Neural progenitor cell (in vitro differentiated cells): Measurements from ENCODE around the gene TRIM31. TPM values are rescaled to one million over a fixed set of nuclear protein-coding genes. Genes with fewer than 3 reads are reported as not detected.
A peak's percentile ranks its signal among the peaks of the same experiment; 100 is the strongest.

Experiments
- DNase-seq: peaks from one replicate; pipeline ENCODE4 v3.0.0-alpha.2; 2016; ENCODE audit warnings: low spot score
- H2AFZ ChIP-seq: fragments of 200-600 bp; sonication (generic); replicated peaks from 2 replicates; pipeline ENCODE4 v1.6.1; 2016; ENCODE audit warnings: antibody characterized with exemption
- H3F3A ChIP-seq: fragments of 200-600 bp; sonication (generic); 2 replicates; pipeline ENCODE4 v1.6.1; 2016; ENCODE audit warnings: antibody characterized with exemption, low read depth
- H3K27ac ChIP-seq: fragments of 200-600 bp; sonication (generic); 2 replicates; pipeline ENCODE4 v1.5.1; 2016; ENCODE audit warnings: mild to moderate bottlenecking
- H3K27me3 ChIP-seq: fragments of 200-600 bp; sonication (generic); 2 replicates; pipeline ENCODE4 v1.6.1; 2016; ENCODE audit warnings: mild to moderate bottlenecking, moderate library complexity
- H3K36me3 ChIP-seq: fragments of 200-600 bp; sonication (generic); 2 replicates; pipeline ENCODE4 v1.5.1; 2016
- H3K4me1 ChIP-seq: fragments of 200-600 bp; sonication (generic); 2 replicates; pipeline ENCODE4 v1.6.1; 2016; ENCODE audit warnings: mixed run types
- H3K4me2 ChIP-seq: fragments of 200-600 bp; sonication (generic); 2 replicates; pipeline ENCODE4 v1.6.1; 2016
- H3K4me3 ChIP-seq: fragments of 200-600 bp; sonication (generic); 2 replicates; pipeline ENCODE4 v1.5.1; 2016
- H3K79me2 ChIP-seq: fragments of 200-600 bp; sonication (generic); 2 replicates; pipeline ENCODE4 v1.6.1; 2016; ENCODE audit warnings: low read depth
- H3K9ac ChIP-seq: fragments of 200-600 bp; sonication (generic); 2 replicates; pipeline ENCODE4 v1.6.1; 2016
- H3K9me3 ChIP-seq: fragments of 200-600 bp; sonication (generic); 2 replicates; pipeline ENCODE4 v1.5.1; 2016; ENCODE audit warnings: low read depth
- H4K20me1 ChIP-seq: fragments of 200-600 bp; sonication (generic); 2 replicates; pipeline ENCODE4 v1.6.1; 2016; ENCODE audit warnings: low read depth
- H3K27ac Mint-ChIP-seq: 3 replicates; pipeline ENCODE4 v1.8.0; 2021; ENCODE audit warnings: mixed read lengths
- H3K27me3 Mint-ChIP-seq: 2 replicates; pipeline ENCODE4 v1.8.0; 2022; ENCODE audit warnings: low read depth, mild to moderate bottlenecking, inconsistent platforms, moderate library complexity, mixed read lengths; ENCODE audit not compliant: insufficient read depth
- H3K36me3 Mint-ChIP-seq: 3 replicates; pipeline ENCODE4 v1.8.0; 2021; ENCODE audit warnings: mixed read lengths
- H3K4me1 Mint-ChIP-seq: 3 replicates; pipeline ENCODE4 v1.8.0; 2021; ENCODE audit warnings: mixed read lengths
- H3K4me3 Mint-ChIP-seq: 3 replicates; pipeline ENCODE4 v1.8.0; 2021; ENCODE audit warnings: mild to moderate bottlenecking, moderate library complexity, mixed read lengths
- H3K9me3 Mint-ChIP-seq: 3 replicates; pipeline ENCODE4 v1.8.0; 2020; ENCODE audit warnings: mixed read lengths
- EZH2 ChIP-seq: fragments of 200-600 bp; sonication (generic); IDR thresholded peaks from 2 replicates; pipeline ENCODE4 v1.6.1; 2017; ENCODE audit warnings: antibody characterized with exemption, mild to moderate bottlenecking, moderate library complexity
- EZH2phosphoT487 ChIP-seq: fragments of 200-600 bp; sonication (generic); IDR thresholded peaks from 2 replicates; pipeline ENCODE4 v1.6.1; 2017; ENCODE audit warnings: antibody characterized with exemption
- total RNA-seq: library from RNA; depleted of rRNA; stranded (reverse); fragments of >200 nt; gene quantifications from 2 replicates; pipeline ENCODE4 v1.2.3, GENCODE V29; 2015; ENCODE audit warnings: low replicate concordance
- TF ChIP-seq, protein P1 (sequence below): fragments of 200-600 bp; sonication (generic); IDR thresholded peaks from 2 replicates; pipeline ENCODE4 v1.5.1; 2017; ENCODE audit warnings: antibody characterized with exemption, mild to moderate bottlenecking

TRIM31 gene
- total RNA-seq, 1 donor from 2014 or later: not detected

DNA sequence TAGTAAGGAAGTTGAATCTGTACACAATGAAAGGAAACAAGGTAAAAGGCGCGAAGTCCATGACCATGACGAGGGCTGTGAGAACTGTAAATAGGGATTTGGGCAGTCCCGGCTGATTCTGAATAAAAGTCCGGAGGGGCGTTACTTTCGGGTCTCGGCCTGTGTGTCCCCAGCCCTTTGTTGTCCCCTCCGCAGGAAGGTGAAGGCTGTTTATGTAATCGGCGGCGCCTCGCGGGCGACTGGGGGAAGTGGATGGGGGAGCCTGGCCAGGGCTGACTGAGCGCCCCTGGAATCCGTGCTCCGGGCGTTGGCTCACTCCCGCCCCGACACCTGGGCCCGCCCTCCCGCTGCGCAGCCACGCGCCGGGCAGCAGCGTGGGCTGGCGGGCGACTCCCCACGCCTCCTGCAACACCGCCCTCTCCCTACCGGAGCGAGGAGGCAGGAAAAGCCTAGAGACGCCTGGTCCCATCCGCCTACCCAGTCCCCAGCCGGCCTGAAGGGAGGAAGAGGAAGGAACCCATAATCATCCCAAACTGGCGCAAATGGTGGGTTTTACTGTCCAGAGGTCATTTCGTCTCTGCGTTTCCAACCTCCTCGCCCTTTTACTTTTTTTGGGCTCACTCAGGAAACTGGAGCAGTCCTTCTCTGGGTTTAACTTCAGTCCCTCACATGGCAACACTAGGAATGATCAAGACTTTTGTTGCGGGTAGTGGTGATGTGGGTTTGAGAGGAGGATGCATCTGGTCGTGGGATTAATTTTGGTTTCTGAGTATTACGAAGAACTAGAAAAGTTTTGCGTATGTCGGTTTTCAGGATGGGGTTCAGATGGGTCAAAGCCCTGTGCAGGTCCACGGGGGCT, 12.1 kb downstream of the TRIM31 start:
- H3K79me2 ChIP-seq: no peaks in the 10 kb centered on the region
- Mint-ChIP-seq H3K4me1 (peaks cover 28% of the 10 kb centered on the region), H3K27ac (no peak overlapping the region), H3K36me3 (no peaks in the 10 kb centered on the region), H3K4me3 (peak overlapping the region; percentile 83), H3K9me3 (peaks cover 2% of the 10 kb centered on the region), H3K27me3 (peaks cover 70% of the 10 kb centered on the region)
- peak overlapping the region; percentile 15 for H3K4me3 ChIP-seq
- H3K36me3 ChIP-seq: no peaks in the 10 kb centered on the region
- H3K27me3 ChIP-seq: peaks cover 98% of the 10 kb centered on the region
- H3K4me1 ChIP-seq: peaks cover 14% of the 10 kb centered on the region
- peak; percentile 83 for TF ChIP-seq EZH2
- peak; percentile 84 for TF ChIP-seq EZH2phosphoT487
- TF ChIP-seq, protein P1, sequence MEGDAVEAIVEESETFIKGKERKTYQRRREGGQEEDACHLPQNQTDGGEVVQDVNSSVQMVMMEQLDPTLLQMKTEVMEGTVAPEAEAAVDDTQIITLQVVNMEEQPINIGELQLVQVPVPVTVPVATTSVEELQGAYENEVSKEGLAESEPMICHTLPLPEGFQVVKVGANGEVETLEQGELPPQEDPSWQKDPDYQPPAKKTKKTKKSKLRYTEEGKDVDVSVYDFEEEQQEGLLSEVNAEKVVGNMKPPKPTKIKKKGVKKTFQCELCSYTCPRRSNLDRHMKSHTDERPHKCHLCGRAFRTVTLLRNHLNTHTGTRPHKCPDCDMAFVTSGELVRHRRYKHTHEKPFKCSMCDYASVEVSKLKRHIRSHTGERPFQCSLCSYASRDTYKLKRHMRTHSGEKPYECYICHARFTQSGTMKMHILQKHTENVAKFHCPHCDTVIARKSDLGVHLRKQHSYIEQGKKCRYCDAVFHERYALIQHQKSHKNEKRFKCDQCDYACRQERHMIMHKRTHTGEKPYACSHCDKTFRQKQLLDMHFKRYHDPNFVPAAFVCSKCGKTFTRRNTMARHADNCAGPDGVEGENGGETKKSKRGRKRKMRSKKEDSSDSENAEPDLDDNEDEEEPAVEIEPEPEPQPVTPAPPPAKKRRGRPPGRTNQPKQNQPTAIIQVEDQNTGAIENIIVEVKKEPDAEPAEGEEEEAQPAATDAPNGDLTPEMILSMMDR: no peak
- no peak overlapping the region for H2AFZ ChIP-seq
- peaks cover 28% of the 10 kb centered on the region for H4K20me1 ChIP-seq
- DNase-seq: peak; percentile 54
- H3K4me2 ChIP-seq: peak overlapping the region; percentile 83
- no peak overlapping the region for H3K27ac ChIP-seq
- no peak overlapping the region for H3K9ac ChIP-seq
- peaks cover 22% of the 10 kb centered on the region for H3F3A ChIP-seq
- no peaks in the 10 kb centered on the region for H3K9me3 ChIP-seq

DNA sequence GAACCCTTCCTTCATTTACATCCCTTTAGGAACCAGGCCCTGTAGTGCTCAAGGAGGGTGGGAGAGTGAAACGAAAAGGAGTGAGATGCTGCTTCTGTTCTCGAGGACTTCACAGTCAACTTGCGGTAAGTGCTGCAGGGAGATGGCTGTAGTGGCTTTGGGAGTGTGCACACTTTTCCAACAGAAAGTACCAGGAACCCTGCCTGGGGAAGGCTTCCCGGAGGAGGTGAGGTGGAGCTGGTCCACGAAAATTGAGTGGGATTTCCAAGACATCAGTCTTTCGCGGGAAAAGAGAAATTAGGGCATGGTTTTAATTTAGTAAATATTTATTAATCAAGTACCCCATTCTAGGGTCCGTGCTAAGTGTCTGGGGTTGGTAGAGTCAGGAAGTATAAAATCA, 12.7 kb downstream of the TRIM31 start:
- TF ChIP-seq EZH2phosphoT487 (no peak), EZH2 (no peak)
- TF ChIP-seq, protein P1: no peak
- peaks cover 98% of the 10 kb centered on the region for H3K27me3 ChIP-seq
- H3F3A ChIP-seq: peaks cover 22% of the 10 kb centered on the region
- H3K9me3 ChIP-seq: no peaks in the 10 kb centered on the region
- no peaks in the 10 kb centered on the region for H3K79me2 ChIP-seq
- Mint-ChIP-seq H3K27ac (no peak overlapping the region), H3K27me3 (peaks cover 74% of the 10 kb centered on the region), H3K4me1 (peaks cover 28% of the 10 kb centered on the region), H3K4me3 (peak overlapping the region; percentile 54), H3K36me3 (no peaks in the 10 kb centered on the region), H3K9me3 (peaks cover 2% of the 10 kb centered on the region)
- no peak overlapping the region for H3K9ac ChIP-seq
- no peak for DNase-seq
- no peak overlapping the region for H3K27ac ChIP-seq
- H2AFZ ChIP-seq: no peak overlapping the region
- H4K20me1 ChIP-seq: peaks cover 28% of the 10 kb centered on the region
- H3K4me1 ChIP-seq: peaks cover 14% of the 10 kb centered on the region
- H3K4me2 ChIP-seq: peak overlapping the region; percentile 83
- peak overlapping the region; percentile 15 for H3K4me3 ChIP-seq
- H3K36me3 ChIP-seq: no peaks in the 10 kb centered on the region

DNA sequence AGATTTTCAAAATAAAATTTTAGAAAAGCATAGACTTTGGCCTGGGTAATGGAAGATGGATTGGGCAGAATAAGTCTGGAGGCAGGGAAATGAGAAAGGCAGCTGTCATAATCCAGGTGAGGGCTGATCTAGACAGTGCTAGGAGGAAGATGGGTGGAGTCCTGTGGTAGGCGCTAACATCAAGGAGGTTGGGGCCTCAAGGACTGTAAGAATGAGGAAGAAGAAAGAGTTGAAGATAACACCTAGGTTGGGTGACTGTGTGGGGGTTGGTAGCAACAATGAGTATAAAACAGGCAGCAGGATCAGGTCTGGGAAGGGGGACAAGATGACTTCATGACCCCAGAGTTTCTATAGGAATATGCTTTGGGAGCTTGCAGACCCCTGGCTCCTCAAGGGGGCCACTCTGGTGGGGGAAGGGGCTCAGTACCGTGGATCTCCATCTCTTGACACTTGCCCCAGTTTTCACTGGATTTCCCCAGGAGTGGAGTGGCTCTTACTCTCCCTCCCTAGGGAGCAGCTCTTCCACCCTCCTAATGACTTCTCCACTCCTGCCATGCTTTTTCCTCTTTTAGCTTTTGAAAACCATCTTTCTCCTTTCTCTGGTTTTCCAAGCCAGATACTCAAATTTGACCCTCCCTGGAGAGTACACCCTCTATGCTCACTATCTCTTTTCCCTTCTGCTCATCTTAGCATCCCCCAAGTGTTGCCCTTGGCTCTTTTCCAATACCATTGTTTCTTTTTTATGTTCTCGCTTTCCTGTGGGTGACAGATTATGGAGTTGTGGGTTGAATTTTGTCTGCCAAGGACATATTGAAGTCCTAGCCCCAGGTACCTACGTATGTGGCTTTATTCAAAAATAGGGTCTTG, 14.8 kb downstream of the TRIM31 start:
- Histone ChIP-seq H3K27ac (no peak overlapping the region), H3K4me3 (no peak overlapping the region), H3K79me2 (no peaks in the 10 kb centered on the region), H3K36me3 (no peaks in the 10 kb centered on the region), H3K9me3 (no peaks in the 10 kb centered on the region), H2AFZ (no peak overlapping the region), H4K20me1 (peaks cover 28% of the 10 kb centered on the region), H3K9ac (no peak overlapping the region), H3K4me2 (no peak overlapping the region), H3F3A (peaks cover 12% of the 10 kb centered on the region), H3K27me3 (peaks cover 98% of the 10 kb centered on the region), H3K4me1 (peaks cover 6% of the 10 kb centered on the region)
- Mint-ChIP-seq H3K9me3 (peaks cover 2% of the 10 kb centered on the region), H3K36me3 (no peaks in the 10 kb centered on the region), H3K27ac (no peak overlapping the region), H3K4me1 (peaks cover 22% of the 10 kb centered on the region), H3K27me3 (peaks cover 73% of the 10 kb centered on the region), H3K4me3 (no peak overlapping the region)
- no peak for DNase-seq
- TF ChIP-seq EZH2phosphoT487 (no peak), EZH2 (no peak)
- TF ChIP-seq, protein P1: no peak
